ENCODE results near the gene PBOV1.
"Not testable (repeated sequence)": the region's sequence is repeated elsewhere in the genome, so short reads cannot be mapped to it uniquely, and the experiment has no call there.

PBOV1 gene

GRCh38 chr6:138230221-138230620 lies 11.9 kb upstream of the PBOV1 start:
- H3K27ac Mint-ChIP-seq, result no peak overlapping the region
- no peaks in the 10 kb centered on the region for H3K9me3 Mint-ChIP-seq
- ATAC-seq (replicated peaks) (no peak), DNase-seq (no peak)
- peaks cover 4 to 18% of the 10 kb centered on the region in 2 donors for H3K4me1 Mint-ChIP-seq
- H3K4me3 Mint-ChIP-seq, result no peak overlapping the region
- peaks cover 42 to 44% of the 10 kb centered on the region in 2 donors for H3K27me3 Mint-ChIP-seq
- no peaks in the 10 kb centered on the region for H3K36me3 Mint-ChIP-seq

- no peak for ATAC-seq (replicated peaks)
- no peak overlapping the region for H3K4me3 Mint-ChIP-seq
- no peaks in the 10 kb centered on the region for H3K36me3 Mint-ChIP-seq
- peaks cover 39 to 40% of the 10 kb centered on the region in 2 donors for H3K27me3 Mint-ChIP-seq
- H3K4me1 Mint-ChIP-seq, result peaks cover 4 to 18% of the 10 kb centered on the region in 2 donors
- H3K27ac Mint-ChIP-seq, result no peak overlapping the region
- no peaks in the 10 kb centered on the region for H3K9me3 Mint-ChIP-seq
- no peak for DNase-seq
These were observed 11.4 kb upstream of the PBOV1 start for GRCh38 chr6:138229663-138230179.

- Mint-ChIP-seq H3K4me1 (peaks cover 4 to 18% of the 10 kb centered on the region in 2 donors), H3K4me3 (no peak overlapping the region), H3K27ac (no peak overlapping the region), H3K9me3 (no peaks in the 10 kb centered on the region), H3K36me3 (no peaks in the 10 kb centered on the region), H3K27me3 (peaks cover 39 to 40% of the 10 kb centered on the region in 2 donors)
- DNase-seq, result no peak
- ATAC-seq (replicated peaks), result no peak
These were observed 10.8 kb upstream of the PBOV1 start for GRCh38 chr6:138229072-138229471.

GRCh38 chr6:138227316-138227781 lies 9.1 kb upstream of the PBOV1 start:
- peaks cover 40 to 41% of the 10 kb centered on the region in 2 donors for H3K27me3 Mint-ChIP-seq
- H3K9me3 Mint-ChIP-seq, result no peaks in the 10 kb centered on the region
- H3K36me3 Mint-ChIP-seq, result no peaks in the 10 kb centered on the region
- no peak overlapping the region for H3K4me3 Mint-ChIP-seq
- no peak overlapping the region for H3K27ac Mint-ChIP-seq
- peaks cover 4 to 18% of the 10 kb centered on the region in 2 donors for H3K4me1 Mint-ChIP-seq
- DNase-seq, result no peak
- ATAC-seq (replicated peaks), result no peak

- Mint-ChIP-seq H3K9me3 (no peaks in the 10 kb centered on the region), H3K36me3 (no peaks in the 10 kb centered on the region), H3K4me1 (peaks cover 4 to 13% of the 10 kb centered on the region in 2 donors), H3K4me3 (no peak overlapping the region), H3K27ac (no peak overlapping the region), H3K27me3 (peaks cover 40 to 44% of the 10 kb centered on the region in 2 donors)
- DNase-seq, result no peak
- ATAC-seq (replicated peaks), result no peak
These were observed 8.5 kb upstream of the PBOV1 start for GRCh38 chr6:138226700-138227315.

- Mint-ChIP-seq H3K27me3 (peaks cover 39 to 44% of the 10 kb centered on the region in 2 donors), H3K4me1 (peaks cover 0 to 4% of the 10 kb centered on the region in 2 donors), H3K27ac (no peak overlapping the region), H3K4me3 (no peak overlapping the region), H3K36me3 (no peaks in the 10 kb centered on the region), H3K9me3 (no peaks in the 10 kb centered on the region)
- DNase-seq (no peak), ATAC-seq (replicated peaks) (no peak)
These were observed 7.7 kb upstream of the PBOV1 start for GRCh38 chr6:138225953-138226352.

- Mint-ChIP-seq H3K27me3 (peaks cover 30 to 41% of the 10 kb centered on the region in 2 donors), H3K4me3 (no peak overlapping the region), H3K36me3 (no peaks in the 10 kb centered on the region), H3K4me1 (no peaks in the 10 kb centered on the region), H3K27ac (no peak overlapping the region), H3K9me3 (no peaks in the 10 kb centered on the region)
- no peak for ATAC-seq (replicated peaks)
- DNase-seq, result no peak
These were observed 4.7 kb upstream of the PBOV1 start for GRCh38 chr6:138222901-138223546.

GRCh38 chr6:138219901-138220300 lies 1.6 kb upstream of the PBOV1 start:
- no peaks in the 10 kb centered on the region for H3K4me1 Mint-ChIP-seq
- no peak overlapping the region for H3K27ac Mint-ChIP-seq
- H3K27me3 Mint-ChIP-seq, result peaks cover 29 to 48% of the 10 kb centered on the region in 2 donors
- DNase-seq, result no peak
- H3K36me3 Mint-ChIP-seq, result no peaks in the 10 kb centered on the region
- H3K9me3 Mint-ChIP-seq, result no peaks in the 10 kb centered on the region
- no peak overlapping the region for H3K4me3 Mint-ChIP-seq
- ATAC-seq (replicated peaks), result no peak

- H3K36me3 Mint-ChIP-seq, result no peaks in the 10 kb centered on the region
- H3K9me3 Mint-ChIP-seq, result no peaks in the 10 kb centered on the region
- H3K27me3 Mint-ChIP-seq, result peaks cover 29 to 52% of the 10 kb centered on the region in 2 donors
- DNase-seq (no peak), ATAC-seq (replicated peaks) (no peak)
- H3K27ac Mint-ChIP-seq, result no peak overlapping the region
- no peak overlapping the region for H3K4me3 Mint-ChIP-seq
- no peaks in the 10 kb centered on the region for H3K4me1 Mint-ChIP-seq
These were observed 1.1 kb upstream of the PBOV1 start for GRCh38 chr6:138219398-138219797.

- ATAC-seq (replicated peaks) (no peak), DNase-seq (no peak)
- no peak overlapping the region for H3K4me3 Mint-ChIP-seq
- H3K36me3 Mint-ChIP-seq, result no peaks in the 10 kb centered on the region
- H3K27ac Mint-ChIP-seq, result no peak overlapping the region
- no peaks in the 10 kb centered on the region for H3K4me1 Mint-ChIP-seq
- peaks cover 29 to 46% of the 10 kb centered on the region in 2 donors for H3K27me3 Mint-ChIP-seq
- H3K9me3 Mint-ChIP-seq, result no peaks in the 10 kb centered on the region
These were observed 3.1 kb downstream of the PBOV1 start for GRCh38 chr6:138215093-138215782.

GRCh38 chr6:138212530-138212929 lies 5.8 kb downstream of the PBOV1 start:
- ATAC-seq (replicated peaks); H3K27ac Mint-ChIP-seq: not testable (repeated sequence)

GRCh38 chr6:138211601-138212000 lies 6.7 kb downstream of the PBOV1 start:
- no peaks in the 10 kb centered on the region for H3K9me3 Mint-ChIP-seq
- DNase-seq (no peak), ATAC-seq (replicated peaks) (no peak)
- H3K27me3 Mint-ChIP-seq, result peaks cover 28 to 37% of the 10 kb centered on the region in 2 donors
- H3K27ac Mint-ChIP-seq, result no peak overlapping the region
- no peaks in the 10 kb centered on the region for H3K36me3 Mint-ChIP-seq
- H3K4me3 Mint-ChIP-seq, result no peak overlapping the region
- H3K4me1 Mint-ChIP-seq, result no peaks in the 10 kb centered on the region

More at GRCh38 chr6:138212530-138212929, 5.8 kb downstream of the PBOV1 start:
- H3K4me1 Mint-ChIP-seq, H3K9me3 Mint-ChIP-seq, H3K36me3 Mint-ChIP-seq, DNase-seq, H3K4me3 Mint-ChIP-seq: not testable (repeated sequence)
- H3K27me3 Mint-ChIP-seq, result peaks cover 29 to 36% of the 10 kb centered on the region in 2 donors

GRCh38 chr6:138211048-138211581 lies 7.2 kb downstream of the PBOV1 start:
- no peak for ATAC-seq (replicated peaks)
- Mint-ChIP-seq H3K36me3 (no peaks in the 10 kb centered on the region), H3K4me1 (no peaks in the 10 kb centered on the region), H3K4me3 (no peak overlapping the region), H3K9me3 (no peaks in the 10 kb centered on the region), H3K27me3 (peaks cover 23 to 36% of the 10 kb centered on the region in 2 donors), H3K27ac (no peak overlapping the region)
- no peak for DNase-seq

- Mint-ChIP-seq H3K36me3 (no peaks in the 10 kb centered on the region), H3K27me3 (peaks cover 18 to 24% of the 10 kb centered on the region in 2 donors), H3K4me3 (no peak overlapping the region), H3K9me3 (no peaks in the 10 kb centered on the region), H3K27ac (no peak overlapping the region), H3K4me1 (no peaks in the 10 kb centered on the region)
- DNase-seq, result no peak
- no peak for ATAC-seq (replicated peaks)
These were observed 11.4 kb downstream of the PBOV1 start for GRCh38 chr6:138206862-138207261.
